ELF-1 (cell line): ENCODE measurements around the gene DDR2.
"Not testable (repeated sequence)": the region's sequence is repeated elsewhere in the genome, so short reads cannot be mapped to it uniquely, and the experiment has no call there.

Experiments
- DNase-seq: peaks from one replicate; pipeline ENCODE4 v3.0.0-alpha.2; 2016; ENCODE audit warnings: low read depth, low spot score

Gene DDR2

DNA sequence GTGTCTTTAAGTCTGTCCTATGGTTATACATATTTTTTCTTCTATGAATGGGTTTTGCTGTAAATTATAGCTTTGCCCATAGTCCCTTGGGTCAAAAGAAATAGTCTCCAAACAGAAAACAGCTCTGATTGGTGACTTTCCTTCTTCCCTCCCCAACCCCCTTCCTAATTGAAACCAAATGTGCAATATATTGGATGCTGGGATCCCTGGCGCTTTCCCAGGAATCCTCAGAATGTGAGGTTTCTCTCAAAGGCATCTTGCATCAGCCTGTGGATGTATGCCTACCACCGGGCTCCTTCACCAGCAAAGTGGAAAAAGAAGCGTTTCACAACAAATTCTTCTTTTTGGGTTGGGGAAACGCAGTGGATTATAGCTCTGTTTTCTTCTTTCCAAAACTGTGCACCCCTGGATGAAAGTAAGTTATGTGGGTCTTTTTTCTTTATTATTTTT is at the start of gene DDR2:
Gene DDR2 (plus strand): TSS at position 248 of the 450 bp plus-strand sequence. CDS start 86,600 bp downstream, outside the sequence.
- DNase-seq, result no peak

DNA sequence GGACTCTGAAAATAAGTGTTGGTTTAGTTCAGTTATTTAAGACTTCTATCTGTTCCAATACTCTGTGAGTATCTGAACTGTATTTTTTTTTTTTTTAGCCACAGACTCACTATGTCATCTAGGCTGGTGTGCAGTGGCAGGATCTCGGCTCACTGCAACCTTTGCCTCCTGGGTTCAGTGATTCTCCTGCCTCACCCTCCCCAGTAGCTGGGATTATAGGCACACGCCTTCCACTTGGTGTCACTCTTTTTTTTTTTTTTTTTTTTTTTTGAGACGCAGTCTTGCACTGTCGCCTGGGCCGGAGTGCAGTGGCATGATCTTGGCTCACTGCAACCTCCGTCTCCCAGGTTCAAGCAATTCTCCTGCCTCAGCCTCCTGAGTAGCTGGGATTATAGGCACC is 49.4 kb upstream of the DDR2 start:
- not testable (repeated sequence) for DNase-seq

DNA sequence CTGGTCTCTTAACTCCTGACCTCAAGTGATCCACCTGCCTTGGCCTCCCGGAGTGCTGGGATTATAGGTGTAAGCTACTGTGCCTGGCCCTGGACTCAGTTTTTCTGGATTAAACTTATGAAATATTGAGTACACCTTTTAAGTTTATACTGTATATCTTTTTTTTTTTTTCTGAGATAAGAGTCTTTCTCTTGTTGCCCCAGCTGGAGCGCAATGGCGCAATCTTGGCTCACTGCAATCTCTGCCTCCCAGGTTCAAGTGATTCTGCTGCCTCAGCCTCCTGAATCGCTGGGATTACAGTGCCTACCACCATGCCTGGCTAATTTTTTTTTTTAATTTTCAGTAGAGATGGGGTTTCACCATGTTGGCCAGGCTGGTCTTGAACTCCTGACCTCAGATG is 47.2 kb upstream of the DDR2 start:
- DNase-seq, result not testable (repeated sequence)

DNA sequence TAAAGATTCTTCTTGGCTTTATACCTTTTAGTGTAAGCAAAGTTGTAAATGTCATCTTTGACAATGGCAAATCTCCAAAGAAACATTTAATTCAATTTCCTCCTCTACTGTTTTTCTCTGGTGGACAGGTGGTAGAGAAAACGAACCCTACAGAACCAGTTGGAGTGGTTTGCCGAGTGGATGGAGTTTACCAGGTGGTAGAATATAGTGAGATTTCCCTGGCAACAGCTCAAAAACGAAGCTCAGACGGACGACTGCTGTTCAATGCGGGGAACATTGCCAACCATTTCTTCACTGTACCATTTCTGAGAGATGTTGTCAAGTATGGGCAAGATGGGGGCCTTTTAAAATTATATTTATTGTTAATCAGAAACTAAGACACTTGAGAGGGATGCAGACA is 44.9 kb upstream of the DDR2 start:
- no peak for DNase-seq

DNA sequence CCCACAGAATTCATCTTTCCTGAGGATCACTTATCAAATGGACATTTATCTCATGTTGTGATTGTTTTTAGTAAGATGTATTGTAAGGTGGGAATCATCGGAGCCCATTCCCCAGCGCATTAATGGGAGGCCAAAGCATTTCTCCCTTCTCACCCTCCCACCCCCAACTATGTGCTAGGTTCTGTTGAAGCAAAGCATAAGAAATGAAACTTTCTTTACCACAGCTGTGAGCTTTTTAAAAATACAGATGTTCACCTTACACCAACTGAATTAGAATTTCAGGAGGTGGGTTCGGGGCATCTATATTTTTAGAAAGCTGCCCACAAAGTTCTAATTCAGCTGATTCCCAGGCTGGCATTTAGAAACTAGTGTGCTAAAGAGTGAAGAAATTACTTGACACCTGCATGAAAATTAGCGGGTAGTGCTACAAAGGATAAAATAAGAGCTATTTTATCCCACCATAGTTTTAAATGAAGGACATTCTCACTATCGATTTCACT is 44.5 kb upstream of the DDR2 start:
- no peak for DNase-seq

DNA sequence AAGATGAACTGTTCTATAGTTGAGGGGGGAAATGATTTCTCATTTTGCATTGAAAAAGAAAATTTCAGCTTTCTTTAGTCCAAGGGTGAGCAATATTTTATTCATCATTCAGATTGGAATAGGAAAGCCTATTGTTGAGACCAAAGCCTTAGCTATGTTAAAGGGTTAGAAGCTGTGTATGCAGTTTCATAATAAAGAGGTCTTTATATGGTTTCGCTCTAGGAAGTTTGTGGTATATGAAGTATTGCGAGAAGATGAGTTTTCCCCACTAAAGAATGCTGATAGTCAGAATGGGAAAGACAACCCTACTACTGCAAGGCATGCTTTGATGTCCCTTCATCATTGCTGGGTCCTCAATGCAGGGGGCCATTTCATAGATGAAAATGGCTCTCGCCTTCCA is 42.2 kb upstream of the DDR2 start:
- no peak for DNase-seq

DNA sequence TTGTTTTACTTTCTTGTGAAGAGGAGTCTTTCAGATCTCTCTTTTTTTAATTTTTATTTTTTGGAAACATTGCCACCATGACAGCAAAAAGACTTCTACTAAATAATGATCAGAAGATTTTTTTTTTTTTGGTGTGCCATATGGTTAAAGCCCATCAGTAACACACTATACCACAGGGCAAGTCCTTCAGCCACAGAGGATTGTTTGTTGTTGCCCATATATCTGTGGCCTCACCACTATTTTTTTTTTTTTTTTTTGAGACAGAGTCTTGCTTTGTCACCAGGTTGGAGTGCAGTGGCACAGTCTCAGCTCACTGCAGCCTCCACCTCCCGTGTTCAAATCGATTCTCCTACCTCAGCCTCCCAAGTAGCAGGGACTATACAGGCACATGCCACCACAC is 41.6 kb upstream of the DDR2 start:
- no peak for DNase-seq

DNA sequence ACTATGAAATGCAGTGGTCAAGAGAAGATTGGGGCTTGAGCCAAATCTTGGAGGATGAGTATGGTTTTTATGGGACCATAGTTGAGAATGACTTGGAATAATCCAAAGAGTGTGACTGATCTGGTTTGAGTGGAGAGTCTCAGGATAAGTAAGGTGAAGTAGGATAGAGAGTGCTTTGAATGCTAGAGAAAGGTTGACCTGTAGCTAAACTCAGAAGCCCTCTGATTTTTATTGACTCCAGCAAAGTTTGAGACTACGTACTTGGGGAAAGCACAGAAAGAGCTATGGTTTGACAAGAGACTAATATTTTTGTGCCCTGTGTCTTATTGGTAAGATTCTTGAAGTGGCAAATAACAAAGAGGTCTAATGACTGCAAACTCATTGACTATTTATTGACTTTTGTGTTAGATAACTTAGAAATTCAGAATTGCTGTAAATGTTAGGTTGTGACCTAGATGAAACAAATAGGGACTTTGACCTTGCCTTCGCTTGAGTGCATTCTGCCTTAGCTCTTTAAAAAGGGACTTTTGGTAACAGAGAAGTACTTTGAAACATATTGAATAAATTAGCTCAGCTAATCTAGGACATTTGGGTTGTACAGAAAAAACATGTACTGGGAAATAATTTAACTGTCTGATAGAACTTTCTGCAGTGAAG is 35.6 kb upstream of the DDR2 start:
- no peak for DNase-seq

DNA sequence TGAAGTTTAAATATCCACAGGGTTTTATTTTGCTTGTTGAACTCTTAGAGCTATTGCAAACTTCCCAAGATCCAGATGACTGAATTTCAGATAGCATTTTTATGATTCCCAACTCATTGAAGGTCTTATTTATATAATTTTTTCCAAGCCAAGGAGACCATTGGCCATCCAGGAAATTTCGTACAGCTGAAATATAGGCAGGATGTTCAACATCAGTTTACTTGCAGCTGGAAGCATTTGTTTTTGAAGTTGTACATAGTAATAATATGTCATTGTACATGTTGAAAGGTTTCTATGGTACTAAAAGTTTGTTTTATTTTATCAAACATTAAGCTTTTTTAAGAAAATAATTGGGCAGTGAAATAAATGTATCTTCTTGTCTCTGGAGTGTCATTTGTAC is 32.8 kb upstream of the DDR2 start:
- no peak for DNase-seq

DNA sequence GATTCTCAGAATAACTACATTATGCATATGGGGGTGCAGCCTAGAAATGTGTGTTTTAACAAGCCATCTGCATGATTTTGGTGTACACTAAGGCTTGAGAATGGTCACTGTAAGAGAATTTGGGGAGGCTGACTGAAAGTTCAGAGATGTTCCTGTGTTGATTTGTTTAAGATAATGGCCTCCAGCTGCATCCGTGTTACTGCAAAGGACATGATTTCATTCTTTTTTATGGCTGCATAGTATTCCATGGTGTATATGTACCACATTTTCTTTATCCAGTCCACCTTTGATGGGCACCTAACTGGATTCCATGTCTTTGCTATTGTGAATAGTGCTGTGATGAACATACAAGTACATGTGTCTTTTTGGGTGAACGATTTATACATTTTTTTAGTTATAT is 29.1 kb upstream of the DDR2 start:
- DNase-seq, result not testable (repeated sequence)

DNA sequence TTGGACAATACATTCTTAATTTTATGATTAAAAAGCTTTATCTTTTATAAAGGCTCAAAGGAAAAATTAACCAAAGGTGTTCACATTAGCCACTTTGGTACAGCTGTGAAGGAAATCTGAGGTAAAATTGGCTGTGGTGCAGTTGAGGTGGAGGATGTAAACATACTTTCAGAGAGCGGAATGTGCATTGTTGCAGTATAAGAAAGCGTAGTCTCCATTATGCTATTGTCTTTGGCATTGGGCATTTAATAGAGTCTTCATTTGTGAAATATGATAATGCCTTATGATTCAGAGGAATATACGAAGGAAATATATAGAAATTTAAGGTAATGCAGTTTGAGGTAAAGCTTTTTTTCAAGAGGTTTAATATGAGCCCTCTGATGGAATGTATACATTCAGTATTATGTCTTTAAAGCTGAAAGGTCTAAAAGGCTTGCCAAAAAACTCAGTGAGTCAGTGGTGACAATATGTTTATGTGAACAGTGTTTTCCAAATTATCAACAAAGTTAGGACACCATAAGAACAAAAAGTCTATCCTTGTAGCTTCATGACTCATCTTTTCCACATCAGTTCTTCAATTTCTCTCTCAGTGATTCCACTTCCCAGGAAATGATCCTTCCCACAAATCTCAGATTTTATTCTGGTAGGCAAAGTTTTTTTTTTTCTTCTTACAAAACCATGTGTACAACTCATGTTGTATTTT is 26.9 kb upstream of the DDR2 start:
- no peak for DNase-seq

DNA sequence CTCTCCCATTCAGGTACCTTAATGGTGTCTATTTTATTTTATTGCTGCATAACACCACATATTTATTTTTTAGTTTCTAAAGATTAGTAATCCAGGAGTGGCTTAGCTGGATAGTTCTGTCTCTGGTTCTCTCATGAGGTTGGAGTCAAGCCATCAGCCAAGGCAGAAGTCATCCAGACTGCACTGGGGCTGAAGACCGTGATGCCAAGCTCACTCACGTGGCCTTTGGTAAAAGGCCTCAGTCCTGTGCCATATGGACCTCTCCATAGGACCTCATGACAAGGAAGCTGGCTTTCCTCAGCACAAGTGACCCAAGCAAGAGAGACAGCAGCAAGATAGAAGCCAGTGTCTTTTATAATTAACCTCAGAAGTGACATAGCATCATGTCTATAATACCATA is 23.0 kb upstream of the DDR2 start:
- no peak for DNase-seq

DNA sequence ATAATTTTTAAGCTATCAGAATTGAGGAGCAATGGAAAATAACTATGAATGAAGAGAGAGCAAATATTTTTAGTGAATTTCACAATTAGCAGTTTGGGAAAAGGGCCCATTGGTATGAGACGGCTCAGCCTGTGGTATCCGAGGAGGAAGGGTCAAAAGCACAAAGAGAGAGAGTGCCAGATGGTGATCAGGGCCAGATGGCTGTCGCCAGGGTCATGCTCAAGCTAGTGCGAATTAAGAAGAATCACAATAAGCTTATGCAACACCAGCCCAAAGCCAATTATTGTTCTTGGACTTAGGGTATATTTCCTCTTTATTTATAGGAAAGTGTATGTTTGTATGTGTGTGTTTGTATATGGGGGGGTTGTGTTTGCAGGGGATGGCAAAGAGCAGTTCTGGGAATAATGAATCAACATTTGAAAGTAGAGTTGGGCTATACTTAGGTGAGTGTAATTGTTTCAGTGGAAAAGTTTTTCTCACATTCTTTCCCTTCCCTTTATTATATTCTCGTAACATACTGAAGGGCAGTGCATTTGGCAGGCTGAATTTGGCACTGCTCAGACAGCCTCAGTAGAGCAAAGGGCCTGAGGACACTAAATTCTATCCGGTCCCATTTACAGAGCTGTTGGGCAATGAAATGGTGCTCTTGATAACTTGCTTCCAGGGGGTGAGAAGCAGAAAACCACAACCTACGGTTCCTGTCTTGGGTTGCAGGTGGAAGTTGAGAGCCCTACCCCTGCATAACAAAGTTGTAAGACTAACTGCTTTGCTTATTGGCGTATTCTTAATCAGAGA is 19.5 kb upstream of the DDR2 start:
- DNase-seq, result no peak

DNA sequence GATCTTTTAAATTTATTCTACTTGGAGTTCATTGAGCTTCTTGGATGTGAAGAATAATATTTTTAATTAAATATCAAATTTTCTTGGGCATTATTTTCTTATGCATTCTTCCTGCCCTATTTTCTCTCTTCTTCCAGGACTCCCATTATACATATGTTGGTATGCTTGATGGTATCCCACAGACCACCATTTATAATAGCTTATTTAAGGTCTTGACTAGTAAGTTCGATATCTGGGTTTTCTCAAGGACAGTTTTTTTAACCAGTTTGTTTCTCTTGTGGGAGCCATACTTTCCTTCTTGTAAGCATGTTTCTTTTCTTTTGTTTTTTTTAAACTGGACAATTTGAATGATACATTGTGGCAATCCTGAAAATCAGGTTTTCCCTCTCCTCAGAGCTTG is 15.4 kb upstream of the DDR2 start:
- DNase-seq, result no peak

DNA sequence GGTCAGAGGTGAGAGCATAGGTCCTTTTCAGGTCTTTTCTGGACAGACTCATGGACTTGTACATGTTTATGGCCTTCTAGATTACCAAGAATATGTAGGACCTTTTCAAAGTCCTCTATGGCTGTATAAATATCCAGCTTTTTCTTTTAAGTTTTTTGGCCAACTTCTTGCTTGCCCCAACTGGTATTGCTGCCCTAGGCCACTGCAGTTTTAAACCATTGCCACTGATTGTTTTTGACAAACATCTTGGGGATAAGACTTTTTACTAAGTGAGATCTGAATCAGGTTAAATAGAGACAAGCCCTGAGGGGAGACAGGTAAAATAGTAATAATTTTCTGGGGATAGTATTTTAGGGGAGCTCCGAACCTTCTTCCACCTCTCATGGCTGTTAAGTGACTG is 14.8 kb upstream of the DDR2 start:
- DNase-seq, result no peak

DNA sequence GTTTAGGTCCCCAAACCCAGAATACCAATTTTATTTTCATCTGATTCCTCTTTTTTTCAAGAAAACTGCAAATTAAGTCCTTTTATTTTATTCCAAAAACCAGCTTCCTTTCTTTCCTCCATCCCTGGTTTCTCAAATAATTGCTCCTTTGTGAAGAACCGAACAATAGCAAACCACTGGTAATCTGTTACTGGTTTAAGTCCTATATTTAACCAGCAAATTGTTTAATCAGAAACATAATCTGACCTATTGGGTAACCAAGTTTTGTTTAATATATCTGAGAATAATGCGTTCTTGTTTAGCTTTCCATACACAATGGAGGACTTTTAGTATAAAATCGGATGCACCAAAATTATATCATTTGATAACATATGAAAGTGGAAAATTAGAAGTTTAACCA is 13.2 kb upstream of the DDR2 start:
- DNase-seq, result no peak

DNA sequence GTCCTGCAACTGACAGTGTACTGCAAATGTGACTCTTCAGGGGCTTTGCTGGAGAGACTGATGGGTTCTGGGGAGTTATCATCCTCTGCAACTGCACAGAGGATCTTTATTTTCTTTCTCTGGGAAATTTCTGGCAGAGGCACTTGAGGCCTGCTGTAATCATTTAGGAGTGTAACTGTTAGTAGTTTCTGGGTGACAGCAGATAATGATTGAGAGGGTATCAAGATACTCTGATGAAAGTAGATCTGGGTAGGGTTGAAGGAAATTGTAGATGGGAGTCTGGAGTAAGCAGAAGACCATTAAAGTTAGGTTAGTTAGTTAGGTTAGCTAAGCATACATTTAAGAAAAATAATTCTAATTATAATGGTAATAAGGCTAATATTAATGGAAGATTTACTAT is 11.0 kb upstream of the DDR2 start:
- no peak for DNase-seq

DNA sequence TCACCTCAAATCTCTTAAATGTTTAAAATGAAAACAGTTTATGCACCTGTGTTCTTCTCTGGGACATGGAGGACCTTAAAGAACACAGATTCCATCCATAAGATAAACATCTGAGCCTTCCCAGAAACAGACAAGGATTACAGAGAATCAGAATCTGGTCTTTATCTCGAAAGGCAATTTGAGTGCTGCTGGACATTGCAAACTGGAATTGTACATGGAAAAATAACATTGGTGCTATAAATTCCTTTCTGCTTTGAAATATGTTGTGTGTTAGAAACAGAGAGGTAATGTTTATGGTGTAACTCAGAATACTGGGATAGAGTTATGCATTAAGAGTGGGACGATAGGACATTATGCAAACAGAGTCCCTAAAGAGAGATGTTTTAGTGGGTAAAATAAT is 6.6 kb upstream of the DDR2 start:
- no peak for DNase-seq

DNA sequence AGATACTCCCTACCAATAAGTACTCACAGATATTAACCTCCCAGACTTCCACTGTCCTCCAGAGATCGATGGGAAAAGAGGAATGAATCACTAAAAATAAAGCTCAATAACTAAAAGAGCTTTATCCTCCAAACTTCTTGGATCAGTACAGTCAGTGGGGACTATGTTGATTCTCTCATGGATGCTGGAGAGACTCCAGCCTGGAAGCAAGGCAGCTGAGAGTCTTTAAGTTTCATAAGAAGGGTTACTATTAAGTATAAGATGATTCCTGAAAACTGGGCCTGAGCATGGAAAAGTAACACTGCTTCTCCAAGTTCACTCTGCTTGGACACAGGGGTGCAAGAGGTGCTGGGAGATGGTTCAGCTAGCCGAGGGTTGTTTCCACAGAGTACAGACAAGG is 6.2 kb upstream of the DDR2 start:
- no peak for DNase-seq

DNA sequence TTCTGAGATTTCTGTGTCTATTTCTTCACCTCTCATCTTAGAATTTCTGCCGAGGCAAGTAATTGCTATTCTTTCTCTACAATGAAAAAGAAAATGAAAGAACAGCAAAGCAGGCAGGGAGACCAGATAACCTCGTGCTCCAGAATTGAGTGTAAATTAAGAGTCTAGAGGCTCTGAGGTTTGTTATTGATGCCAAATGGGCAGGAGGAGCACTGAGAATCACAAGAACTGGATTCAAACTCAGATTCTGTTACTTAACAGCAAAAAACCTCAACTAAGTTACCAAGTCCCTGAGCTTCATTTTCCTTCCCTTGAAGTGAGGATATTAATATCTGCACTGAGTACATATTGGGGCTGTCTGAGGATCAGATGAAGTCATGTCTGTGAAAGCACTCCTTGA is 5.5 kb upstream of the DDR2 start:
- no peak for DNase-seq

DNA sequence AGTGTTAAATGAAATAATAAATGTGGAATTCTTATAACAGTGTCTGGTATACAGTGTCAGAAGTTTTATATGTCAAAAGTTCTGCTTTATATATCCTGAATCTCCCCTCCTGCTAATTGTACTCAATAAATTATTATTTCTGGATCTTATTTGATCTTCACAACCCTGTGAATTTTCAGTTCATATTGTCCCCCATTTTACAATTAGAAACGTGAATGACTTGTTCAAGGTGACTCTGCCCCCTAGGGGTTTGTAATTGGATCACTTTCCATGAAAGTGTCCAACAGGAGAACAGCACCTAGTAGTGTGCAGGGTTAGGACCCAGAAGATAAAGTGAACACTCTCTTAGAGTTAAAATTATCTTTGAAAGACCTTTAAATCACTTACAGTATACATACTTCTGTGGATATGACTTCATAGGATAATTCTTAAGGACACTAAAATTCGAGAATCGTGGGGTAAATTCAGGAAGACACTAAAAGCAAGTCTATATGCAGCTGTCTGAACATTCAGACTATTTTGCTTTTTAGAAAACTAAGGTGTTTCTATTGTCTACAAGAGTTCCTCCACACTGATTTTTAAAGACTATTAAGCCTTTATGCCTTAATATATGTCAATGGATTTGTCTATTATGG is 4.5 kb upstream of the DDR2 start:
- DNase-seq, result no peak

DNA sequence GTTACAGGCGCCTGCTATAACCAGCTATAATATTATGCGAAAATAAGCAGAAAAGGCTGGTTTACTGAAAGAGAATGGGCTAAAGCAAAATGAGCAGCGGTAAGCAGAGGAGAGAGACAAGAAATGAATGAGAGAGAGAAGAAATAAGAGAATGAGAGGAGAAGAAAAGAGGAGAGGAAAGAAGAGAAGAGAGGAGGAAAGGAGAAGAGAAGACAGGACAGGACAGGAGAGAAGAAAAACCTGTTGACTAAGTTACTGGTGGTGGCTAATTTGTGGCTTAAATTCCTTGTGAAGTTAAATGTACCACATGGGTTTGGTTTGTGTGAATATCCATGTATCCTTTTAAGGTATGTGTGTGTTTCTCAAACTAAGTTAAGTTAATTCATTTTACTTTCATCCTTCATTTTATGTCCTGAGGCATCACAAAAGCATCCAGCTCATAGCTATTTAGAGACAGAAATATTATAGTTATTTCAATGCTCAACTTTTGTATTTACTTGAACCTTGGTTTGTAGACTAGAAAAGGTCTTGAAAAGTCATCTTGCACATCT is 3.1 kb upstream of the DDR2 start:
- no peak for DNase-seq
